ENCODE results near the gene ITGB6.
"Not testable (repeated sequence)": the region's sequence is repeated elsewhere in the genome, so short reads cannot be mapped to it uniquely, and the experiment has no call there.

The ITGB6 gene

DNA sequence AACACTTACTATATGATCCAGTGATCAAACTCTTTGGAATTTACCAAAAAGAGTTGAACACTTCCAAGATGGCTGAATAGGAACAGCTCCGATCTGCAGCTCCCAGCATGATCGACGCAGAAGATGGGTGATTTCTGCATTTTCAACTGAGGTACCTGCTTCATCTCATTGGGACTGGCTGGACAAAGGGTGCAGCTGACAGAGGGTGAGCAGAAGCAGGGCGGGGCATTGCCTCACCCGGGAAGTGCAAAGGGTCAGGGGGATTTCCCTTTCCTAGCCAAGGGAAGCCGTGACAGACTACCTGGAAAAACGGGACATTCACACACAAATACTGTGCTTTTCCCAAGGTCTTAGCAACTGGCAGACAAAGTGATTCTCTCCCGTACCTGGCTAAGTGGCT, 51.7 kb downstream of the ITGB6 start:
- H3K4me3 ChIP-seq (ENCODE audit: low read length); DNase-seq (ENCODE audit: low read depth, low spot score): not testable (repeated sequence)

DNA sequence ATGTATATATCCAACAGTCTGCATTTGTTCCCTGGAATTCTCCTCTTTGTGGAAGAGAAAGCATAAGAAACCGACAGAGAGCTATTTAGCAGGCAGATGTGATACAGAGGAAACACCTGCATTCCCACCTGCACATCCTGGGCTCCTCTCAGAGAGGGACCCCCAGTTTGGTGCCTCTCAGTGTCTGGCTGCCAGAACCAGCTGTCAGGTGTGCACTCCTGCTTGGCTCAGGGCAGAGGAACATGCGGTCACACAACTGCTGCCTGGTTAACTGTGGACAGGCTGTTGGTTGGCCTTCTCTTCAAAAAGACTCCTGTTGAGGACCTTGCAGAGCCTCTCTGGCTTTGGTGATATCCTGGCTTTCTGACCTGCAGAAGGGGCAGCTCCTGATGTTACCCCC, 54.6 kb downstream of the ITGB6 start:
- DNase-seq (ENCODE audit: low read depth, low spot score): peak; percentile 34

GRCh38 chr2:160144280-160144990, 55.6 kb downstream of the ITGB6 start:
- DNase-seq (ENCODE audit: low read depth, low spot score): peak; percentile 32
- no peak overlapping the region for H3K4me3 ChIP-seq (ENCODE audit: low read length)

More for the DNA sequence above, 54.6 kb downstream of the ITGB6 start:
- H3K4me3 ChIP-seq (ENCODE audit: low read length): no peak overlapping the region

DNA sequence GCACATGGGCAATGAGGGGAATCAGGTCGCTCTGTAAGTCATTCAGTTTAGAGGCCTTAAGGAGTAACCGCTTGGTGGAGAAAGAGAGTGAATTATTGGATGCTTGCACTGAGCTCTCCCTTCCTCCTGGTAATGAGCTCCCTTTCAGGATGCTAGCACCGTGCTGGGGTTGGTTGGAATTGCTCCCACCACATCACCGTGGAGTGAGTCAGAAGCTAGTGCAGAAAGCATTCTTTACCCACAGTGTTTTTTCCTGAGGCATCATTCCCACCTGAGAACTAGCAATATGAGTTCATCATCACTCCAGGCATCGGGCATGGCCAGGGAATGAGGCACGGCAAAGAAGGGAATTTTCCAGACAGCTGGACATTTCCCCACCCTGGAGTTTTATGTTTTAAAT, 57.6 kb downstream of the ITGB6 start:
- no peak for DNase-seq (ENCODE audit: low read depth, low spot score)
- no peak overlapping the region for H3K4me3 ChIP-seq (ENCODE audit: low read length)

DNA sequence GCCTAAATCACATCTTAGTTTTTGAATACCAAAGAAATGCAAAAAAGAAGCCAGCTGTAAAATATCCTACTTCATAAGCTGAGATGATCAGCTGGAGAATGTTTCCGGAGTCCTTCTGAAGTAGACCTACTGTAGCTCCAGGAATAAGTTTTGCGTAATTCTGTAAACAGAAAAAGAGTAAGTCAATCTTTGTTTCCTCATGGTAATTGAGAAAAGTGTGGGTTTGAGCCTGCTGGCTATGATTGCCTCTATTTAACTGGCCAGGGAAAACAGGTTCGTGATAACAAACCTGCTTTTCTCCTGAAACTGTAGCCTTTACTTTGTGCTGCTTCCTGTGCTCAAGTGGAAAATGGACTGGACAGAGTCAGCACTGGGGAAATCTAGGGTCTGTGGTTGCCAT, 58.2 kb downstream of the ITGB6 start:
- H3K4me3 ChIP-seq (ENCODE audit: low read length): no peak overlapping the region
- no peak for DNase-seq (ENCODE audit: low read depth, low spot score)

GRCh38 chr2:160141419-160141818, 58.7 kb downstream of the ITGB6 start:
- no peak for DNase-seq (ENCODE audit: low read depth, low spot score)
- H3K4me3 ChIP-seq (ENCODE audit: low read length): no peak overlapping the region

DNA sequence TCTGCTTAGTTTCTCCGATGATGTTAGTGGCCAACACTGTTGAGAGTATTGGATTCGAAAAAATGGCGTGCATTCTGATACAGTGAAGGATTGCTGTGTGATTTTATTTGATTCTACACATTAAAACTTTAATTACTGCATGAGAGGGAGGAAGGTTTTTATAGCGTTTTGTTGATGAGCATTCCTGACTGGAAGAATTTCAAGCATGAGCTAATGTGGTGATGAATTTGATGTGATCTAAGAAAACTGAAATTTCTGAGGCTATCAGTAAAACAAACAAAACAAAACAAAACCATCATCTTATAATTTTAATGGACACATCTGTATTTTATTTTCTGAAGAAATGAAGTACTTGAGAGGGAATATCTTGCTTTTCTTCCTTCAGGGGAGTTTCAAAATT, 59.6 kb downstream of the ITGB6 start:
- H3K4me3 ChIP-seq (ENCODE audit: low read length): no peak overlapping the region
- DNase-seq (ENCODE audit: low read depth, low spot score): no peak

DNA sequence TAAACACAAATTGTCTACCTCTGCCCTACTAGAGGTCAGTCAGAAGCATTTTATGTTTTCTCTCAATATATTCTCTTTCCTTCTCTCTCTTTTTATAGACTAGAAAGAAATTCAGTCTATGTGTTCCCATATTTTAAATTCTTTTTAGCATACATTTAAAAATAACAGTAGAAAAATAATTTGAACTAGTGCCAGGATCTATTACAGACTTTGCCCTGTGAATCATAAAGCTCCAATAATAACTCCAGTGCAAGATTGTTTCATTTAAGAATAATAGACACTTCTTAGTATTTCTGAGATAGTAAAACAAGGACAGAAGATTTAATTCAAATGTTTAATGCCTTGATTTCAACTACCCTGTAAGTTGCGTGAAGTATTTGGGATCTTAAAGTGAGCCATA, 60.1 kb downstream of the ITGB6 start:
- no peak overlapping the region for H3K4me3 ChIP-seq (ENCODE audit: low read length)
- no peak for DNase-seq (ENCODE audit: low read depth, low spot score)

DNA sequence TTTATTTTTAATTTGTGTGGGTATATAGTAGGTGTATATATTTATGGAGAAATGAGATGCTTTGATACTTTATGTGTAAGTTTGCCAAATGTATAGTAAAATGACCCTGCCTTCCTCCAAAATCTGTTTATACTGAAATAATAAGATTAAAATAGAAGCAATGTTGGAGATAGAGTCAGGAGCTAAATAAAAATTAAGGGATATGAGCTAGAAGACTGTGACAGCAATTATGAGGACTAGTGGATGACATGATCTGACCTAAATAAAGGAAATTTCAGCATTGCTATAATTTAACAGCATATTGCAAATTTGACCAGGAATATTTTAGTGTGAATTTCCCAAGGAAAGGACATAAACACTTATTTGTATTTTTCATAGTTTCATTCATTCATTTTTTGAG, 60.7 kb downstream of the ITGB6 start:
- H3K4me3 ChIP-seq (ENCODE audit: low read length): no peak overlapping the region
- no peak for DNase-seq (ENCODE audit: low read depth, low spot score)

DNA sequence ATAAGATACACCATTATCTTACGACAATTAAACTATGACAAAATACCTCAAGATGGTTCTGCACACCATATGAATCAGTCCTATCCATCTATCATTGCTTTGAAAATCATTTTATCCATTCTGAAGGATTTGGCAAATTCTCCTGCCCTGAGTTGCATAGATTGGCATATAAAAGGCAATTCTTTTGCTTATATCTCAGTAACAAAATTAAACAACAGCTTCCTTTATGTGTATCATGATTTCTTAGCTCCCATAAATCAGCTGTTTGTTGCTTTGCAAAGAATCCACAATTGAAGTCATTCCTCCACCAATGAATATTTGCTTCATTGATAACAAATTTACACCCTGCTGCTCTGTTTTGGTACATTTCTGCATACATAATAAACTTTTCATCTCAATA, 61.7 kb downstream of the ITGB6 start:
- no peak overlapping the region for H3K4me3 ChIP-seq (ENCODE audit: low read length)
- DNase-seq (ENCODE audit: low read depth, low spot score): no peak

- DNase-seq (ENCODE audit: low read depth, low spot score): no peak
- no peak overlapping the region for H3K4me3 ChIP-seq (ENCODE audit: low read length)
Observed at GRCh38 chr2:160137464-160137863, 62.6 kb downstream of the ITGB6 start.

DNA sequence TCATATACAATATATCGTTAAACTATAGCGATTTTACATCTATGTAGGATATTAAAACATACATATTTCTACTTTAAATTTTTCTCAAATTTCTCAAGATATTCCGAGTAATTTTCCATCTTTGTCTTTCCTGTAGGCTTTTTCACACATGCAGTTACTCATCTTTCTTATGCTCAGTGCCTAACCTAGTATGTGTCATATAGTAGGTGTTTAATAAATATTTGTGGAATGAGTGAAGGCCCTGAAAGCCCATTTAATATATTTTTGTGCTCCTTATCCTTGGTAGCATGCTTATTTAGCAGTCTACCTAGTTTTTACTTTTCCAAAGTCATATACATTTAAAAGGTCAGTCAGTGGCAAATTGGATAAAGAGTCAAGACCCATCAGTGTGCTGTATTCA, 67.3 kb downstream of the ITGB6 start:
- H3K4me3 ChIP-seq (ENCODE audit: low read length): no peak overlapping the region
- no peak for DNase-seq (ENCODE audit: low read depth, low spot score)

GRCh38 chr2:160126756-160127155, 73.3 kb downstream of the ITGB6 start:
- H3K4me3 ChIP-seq (ENCODE audit: low read length): no peak overlapping the region
- DNase-seq (ENCODE audit: low read depth, low spot score): no peak

GRCh38 chr2:160126315-160126714, 73.8 kb downstream of the ITGB6 start:
- DNase-seq (ENCODE audit: low read depth, low spot score): no peak
- H3K4me3 ChIP-seq (ENCODE audit: low read length): no peak overlapping the region

GRCh38 chr2:160125828-160126227, 74.2 kb downstream of the ITGB6 start:
- no peak for DNase-seq (ENCODE audit: low read depth, low spot score)
- no peak overlapping the region for H3K4me3 ChIP-seq (ENCODE audit: low read length)

GRCh38 chr2:160125366-160125765, 74.7 kb downstream of the ITGB6 start:
- no peak for DNase-seq (ENCODE audit: low read depth, low spot score)
- no peak overlapping the region for H3K4me3 ChIP-seq (ENCODE audit: low read length)

DNA sequence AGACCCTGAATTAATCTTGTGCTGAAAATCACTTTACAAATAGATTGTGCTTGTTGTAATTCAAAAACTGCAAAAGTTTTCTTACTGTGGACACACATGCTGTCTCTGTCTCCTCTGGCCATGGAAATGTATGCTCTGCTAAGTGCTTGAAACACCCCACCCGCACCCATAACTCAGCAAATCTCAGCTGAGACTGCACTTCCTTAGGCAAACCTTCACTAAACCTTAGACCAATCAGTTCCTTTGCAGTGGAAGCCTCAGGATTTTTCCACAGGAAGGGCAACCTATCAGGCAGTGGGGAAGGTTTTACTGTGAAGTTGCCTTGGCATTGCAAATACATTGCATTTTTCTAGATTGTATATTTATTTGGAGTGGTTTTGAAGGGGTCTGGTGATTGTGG, 75.5 kb downstream of the ITGB6 start:
- no peak for DNase-seq (ENCODE audit: low read depth, low spot score)
- no peak overlapping the region for H3K4me3 ChIP-seq (ENCODE audit: low read length)

- not testable (repeated sequence) for DNase-seq (ENCODE audit: low read depth, low spot score)
Observed at GRCh38 chr2:160114721-160115120, 85.4 kb downstream of the ITGB6 start.

DNA sequence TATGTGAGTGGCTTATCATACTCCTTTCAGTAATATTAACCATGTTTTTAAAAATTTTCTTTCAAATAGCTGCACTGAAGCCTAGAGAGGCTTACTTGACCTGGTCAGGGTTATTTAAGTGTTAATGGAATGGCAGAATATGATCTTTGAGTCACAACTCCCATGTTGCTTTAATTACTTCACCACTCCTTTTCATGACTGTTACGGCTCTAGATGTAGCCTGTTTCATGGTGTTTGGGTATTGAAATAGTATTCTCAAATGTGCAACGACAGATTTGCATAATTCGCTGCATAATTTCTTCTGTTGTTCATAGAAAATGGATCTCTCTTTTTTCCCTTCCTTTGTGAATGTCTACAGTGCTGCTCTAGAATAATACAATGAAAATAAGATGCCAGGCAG, 86.1 kb downstream of the ITGB6 start:
- no peak for DNase-seq (ENCODE audit: low read depth, low spot score)
- no peak overlapping the region for H3K4me3 ChIP-seq (ENCODE audit: low read length)

More at GRCh38 chr2:160114721-160115120, 85.4 kb downstream of the ITGB6 start:
- not testable (repeated sequence) for H3K4me3 ChIP-seq (ENCODE audit: low read length)

DNA sequence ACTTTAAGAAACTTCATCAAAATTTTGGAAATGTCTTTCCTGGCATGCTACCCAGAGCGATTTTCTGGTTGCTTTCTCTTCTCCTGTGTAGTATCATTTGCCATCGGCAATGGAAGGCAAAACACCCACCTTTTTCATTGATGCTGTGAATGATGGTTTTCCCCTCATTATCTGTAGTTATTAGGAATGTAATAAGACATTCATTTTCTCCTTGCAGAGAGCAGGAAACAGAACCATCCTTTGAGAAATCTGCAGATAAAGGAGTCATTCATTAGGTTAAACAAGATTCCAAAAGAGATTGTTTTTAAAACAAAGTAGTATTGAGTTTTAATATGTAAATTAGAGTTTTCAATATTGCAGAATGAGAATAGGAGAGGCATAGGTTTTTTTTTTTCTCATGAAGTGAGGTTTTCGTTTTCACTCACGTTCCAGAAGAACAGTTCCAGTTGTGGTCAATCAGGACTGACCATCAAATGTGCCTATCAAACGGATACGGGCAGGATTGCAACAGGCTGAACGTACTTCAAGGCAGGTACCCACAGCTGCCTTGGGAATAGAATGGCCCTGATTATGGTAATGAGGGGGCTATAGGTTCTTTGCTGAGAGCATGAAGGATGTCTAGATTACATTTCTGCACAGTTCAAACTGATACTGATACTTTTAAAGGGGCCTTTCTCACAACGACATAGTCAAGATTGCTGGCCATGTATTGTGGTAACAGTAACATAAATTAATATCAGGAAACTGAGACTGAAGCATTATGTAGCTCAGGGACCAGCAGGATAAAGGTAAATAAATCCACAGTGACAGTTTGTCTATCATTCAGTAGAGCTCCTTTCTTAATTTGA, 87.9 kb downstream of the ITGB6 start:
- no peak for DNase-seq (ENCODE audit: low read depth, low spot score)
- H3K4me3 ChIP-seq (ENCODE audit: low read length): no peak overlapping the region
